Nephron progenitor cell (in vitro differentiated cells): ENCODE data around the gene PGBD4.
"Not testable (repeated sequence)": the region's sequence is repeated elsewhere in the genome, so short reads cannot be mapped to it uniquely, and the experiment has no call there.

ENCODE experiments used
- DNase-seq: peaks from one replicate; pipeline ENCODE4 v3.0.0; 2021
- H3K27ac Mint-ChIP-seq: 2 replicates; pipeline ENCODE4 v1.8.0; 2021; ENCODE audit warnings: mild to moderate bottlenecking, moderate library complexity, mixed read lengths
- H3K27me3 Mint-ChIP-seq: 2 replicates; pipeline ENCODE4 v1.8.0; 2021; ENCODE audit warnings: mild to moderate bottlenecking, low read depth, mixed read lengths; ENCODE audit not compliant: poor library complexity
- H3K36me3 Mint-ChIP-seq: 2 replicates; pipeline ENCODE4 v1.8.0; 2021; ENCODE audit warnings: low read depth, mixed read lengths
- H3K4me1 Mint-ChIP-seq: 2 replicates; pipeline ENCODE4 v1.8.0; 2021; ENCODE audit warnings: mixed read lengths
- H3K4me3 Mint-ChIP-seq: 2 replicates; pipeline ENCODE4 v1.8.0; 2021; ENCODE audit warnings: mild to moderate bottlenecking, moderate library complexity, mixed read lengths
- H3K9me3 Mint-ChIP-seq: 2 replicates; pipeline ENCODE4 v1.8.0; 2021; ENCODE audit warnings: mild to moderate bottlenecking, moderate library complexity, mixed read lengths
- CTCF ChIP-seq: fragments of 200-600 bp; sonication (generic); IDR thresholded peaks from 2 replicates; pipeline ENCODE4 v1.5.0; 2021; ENCODE audit warnings: antibody characterized with exemption

Gene PGBD4

GRCh38 chr15:34116620-34117019 lies 14.7 kb downstream of the PGBD4 start:
- H3K27ac Mint-ChIP-seq: no peak overlapping the region
- H3K27me3 Mint-ChIP-seq: peaks cover under 1% of the 10 kb centered on the region
- TF ChIP-seq CTCF: no peak
- no peak for DNase-seq
- peaks cover 8% of the 10 kb centered on the region for H3K9me3 Mint-ChIP-seq
- no peak overlapping the region for H3K4me3 Mint-ChIP-seq
- H3K4me1 Mint-ChIP-seq: no peaks in the 10 kb centered on the region
- H3K36me3 Mint-ChIP-seq: no peaks in the 10 kb centered on the region

GRCh38 chr15:34119291-34119690 lies 17.4 kb downstream of the PGBD4 start:
- no peak for TF ChIP-seq CTCF
- Mint-ChIP-seq H3K27me3 (no peaks in the 10 kb centered on the region), H3K4me3 (no peak overlapping the region), H3K4me1 (no peaks in the 10 kb centered on the region), H3K9me3 (peaks cover 15% of the 10 kb centered on the region), H3K36me3 (no peaks in the 10 kb centered on the region), H3K27ac (no peak overlapping the region)
- DNase-seq: no peak

- not testable (repeated sequence) for H3K27me3 Mint-ChIP-seq, H3K27ac Mint-ChIP-seq, H3K4me3 Mint-ChIP-seq, DNase-seq, H3K4me1 Mint-ChIP-seq, H3K36me3 Mint-ChIP-seq
- H3K9me3 Mint-ChIP-seq: peaks cover 15% of the 10 kb centered on the region
Measured at GRCh38 chr15:34120420-34120819, 18.5 kb downstream of the PGBD4 start.

- not testable (repeated sequence) for H3K27me3 Mint-ChIP-seq, H3K36me3 Mint-ChIP-seq
- peaks cover 15% of the 10 kb centered on the region for H3K9me3 Mint-ChIP-seq
Measured at GRCh38 chr15:34121786-34122185, 19.9 kb downstream of the PGBD4 start.

GRCh38 chr15:34122771-34123183 lies 20.9 kb downstream of the PGBD4 start:
- no peak for DNase-seq
- Mint-ChIP-seq H3K27ac (no peak overlapping the region), H3K27me3 (no peaks in the 10 kb centered on the region), H3K4me3 (no peak overlapping the region), H3K9me3 (peaks cover 15% of the 10 kb centered on the region), H3K4me1 (peaks cover 17% of the 10 kb centered on the region), H3K36me3 (no peaks in the 10 kb centered on the region)
- no peak for TF ChIP-seq CTCF

More at GRCh38 chr15:34121786-34122185, 19.9 kb downstream of the PGBD4 start:
- not testable (repeated sequence) for H3K27ac Mint-ChIP-seq, H3K4me3 Mint-ChIP-seq, DNase-seq
- H3K4me1 Mint-ChIP-seq: peaks cover 12% of the 10 kb centered on the region

GRCh38 chr15:34124651-34125050 lies 22.8 kb downstream of the PGBD4 start:
- TF ChIP-seq CTCF: no peak
- Mint-ChIP-seq H3K9me3 (peaks cover 15% of the 10 kb centered on the region), H3K4me3 (no peak overlapping the region), H3K27me3 (no peaks in the 10 kb centered on the region), H3K4me1 (peaks cover 17% of the 10 kb centered on the region), H3K36me3 (no peaks in the 10 kb centered on the region), H3K27ac (no peak overlapping the region)
- DNase-seq: no peak

GRCh38 chr15:34125945-34126344 lies 24.1 kb downstream of the PGBD4 start:
- TF ChIP-seq CTCF: no peak

More at GRCh38 chr15:34125945-34126344, 24.1 kb downstream of the PGBD4 start:
- Mint-ChIP-seq H3K4me1 (peaks cover 17% of the 10 kb centered on the region), H3K9me3 (peaks cover 14% of the 10 kb centered on the region), H3K36me3 (no peaks in the 10 kb centered on the region), H3K4me3 (no peak overlapping the region), H3K27ac (no peak overlapping the region), H3K27me3 (no peaks in the 10 kb centered on the region)
- no peak for DNase-seq
